ENCODE results near the gene BARX1.

The BARX1 gene

GRCh38 chr9:93916358-93916757 lies 38.8 kb downstream of the BARX1 start:
- no peak for DNase-seq

DNA sequence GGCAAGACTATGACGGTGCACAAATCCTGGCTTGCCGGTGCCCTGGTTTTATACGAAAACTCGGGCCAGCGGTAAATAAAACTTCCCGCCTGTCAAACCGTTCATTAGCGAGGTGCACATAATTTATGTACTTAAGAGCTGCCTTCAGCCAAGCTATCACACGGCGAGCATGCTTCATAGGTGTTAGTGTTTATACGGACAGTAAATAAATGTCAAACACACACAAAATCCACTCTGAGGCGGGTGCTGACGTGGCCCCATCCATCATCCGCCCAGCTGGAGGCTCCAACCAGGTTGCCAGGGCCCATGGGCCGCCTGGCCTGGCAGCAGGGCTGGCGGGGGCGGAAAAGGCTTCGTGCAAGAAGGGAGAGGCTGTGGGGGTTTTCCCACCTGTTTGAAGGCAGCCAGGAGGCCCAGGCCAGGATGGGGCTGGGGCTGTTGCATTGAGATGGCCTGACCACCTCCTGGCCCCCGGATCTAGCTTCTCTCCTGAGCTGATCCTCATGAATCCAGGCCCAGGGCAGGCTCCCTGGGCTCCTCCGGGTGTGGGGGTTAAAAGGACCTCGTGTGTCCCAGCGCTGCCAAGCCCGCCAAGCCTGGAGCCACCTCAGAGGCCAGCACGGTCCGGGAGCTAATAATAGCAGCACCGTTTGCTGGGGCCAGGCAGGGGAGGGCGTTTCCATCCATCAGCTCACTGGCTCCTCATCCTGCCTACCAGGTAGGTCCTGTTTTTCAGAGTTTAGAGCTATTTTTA lies 43.2 kb downstream of the BARX1 start:
- DNase-seq = no peak

- DNase-seq = no peak
Measured at GRCh38 chr9:93911136-93911745, 43.9 kb downstream of the BARX1 start.

DNA sequence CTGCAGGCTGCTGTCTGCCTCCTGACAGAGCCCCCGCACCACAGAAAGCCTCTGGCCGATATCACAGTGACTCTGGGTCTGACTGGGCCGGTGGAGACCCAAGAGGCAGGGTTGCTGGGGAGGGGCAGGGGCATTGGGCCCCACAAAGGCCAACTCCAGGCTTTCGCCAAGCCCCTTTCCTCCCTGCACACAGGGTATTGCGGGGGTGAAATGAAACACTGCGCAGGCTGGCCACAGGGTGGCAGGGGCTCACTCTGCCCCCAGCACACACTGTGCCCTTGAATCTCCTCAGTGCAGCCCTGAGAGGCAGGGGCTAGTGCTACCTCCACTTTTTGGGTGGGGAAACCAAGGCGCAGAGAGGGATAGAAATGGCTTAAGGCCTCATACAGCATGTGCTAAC lies 44.6 kb downstream of the BARX1 start:
- no peak for DNase-seq

- DNase-seq = no peak
Measured at GRCh38 chr9:93910196-93910595, 45.0 kb downstream of the BARX1 start.

DNA sequence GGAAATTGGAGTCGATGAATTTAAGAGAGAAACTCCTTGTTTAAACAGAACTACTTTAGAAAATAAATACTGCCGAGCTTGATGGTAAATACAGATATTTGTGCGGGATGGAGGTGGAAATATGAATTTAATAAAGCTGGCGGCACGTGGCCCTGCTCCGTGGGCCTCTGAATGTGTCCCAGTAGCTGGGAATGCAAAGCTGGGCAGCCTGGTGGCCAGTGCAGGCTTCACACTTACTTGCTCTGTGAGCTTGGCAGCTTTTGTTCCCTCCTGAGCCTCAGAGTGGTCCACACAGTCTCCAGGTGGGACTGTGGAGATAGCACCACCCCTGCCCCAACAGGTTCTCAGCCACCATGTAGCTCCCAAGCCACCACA lies 45.9 kb downstream of the BARX1 start:
- DNase-seq = no peak

DNA sequence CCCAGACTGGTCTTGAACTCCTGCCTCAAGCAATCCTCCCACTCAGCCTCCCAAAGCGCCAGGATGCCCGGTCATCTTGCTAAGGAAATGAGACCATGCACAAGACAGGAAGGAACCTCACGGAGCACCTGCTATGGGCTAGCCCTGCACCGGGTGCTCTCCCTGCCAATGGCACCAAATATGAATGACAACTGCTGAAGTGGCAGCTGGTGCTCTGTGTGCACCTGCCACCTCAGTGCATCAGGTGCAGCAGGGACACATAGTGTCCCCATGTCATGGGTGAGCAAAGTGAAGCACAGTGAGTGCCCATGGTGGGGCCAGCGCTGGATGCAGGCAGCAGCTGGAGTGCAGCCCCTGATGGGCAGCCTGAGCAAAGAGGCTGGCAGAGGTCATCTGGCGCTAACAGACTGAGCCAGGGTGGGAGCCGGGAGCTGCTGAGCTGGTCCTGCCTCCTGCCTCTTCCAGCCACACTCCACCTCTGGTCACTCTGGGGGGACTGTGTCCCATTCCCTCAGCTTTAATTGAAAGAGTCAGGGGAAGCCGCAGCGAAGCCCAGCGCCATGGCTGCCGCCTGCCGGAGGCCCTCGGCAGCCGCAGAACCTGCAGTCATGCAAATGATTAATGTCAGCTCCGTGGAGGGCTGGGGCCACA lies 46.4 kb downstream of the BARX1 start:
- no peak for DNase-seq

- DNase-seq = no peak
Measured at GRCh38 chr9:93907551-93908199, 47.5 kb downstream of the BARX1 start.

GRCh38 chr9:93906195-93906880 lies 48.8 kb downstream of the BARX1 start:
- no peak for DNase-seq

- DNase-seq = no peak
Measured at GRCh38 chr9:93905473-93906133, 49.6 kb downstream of the BARX1 start.

GRCh38 chr9:93904649-93905472 lies 50.3 kb downstream of the BARX1 start:
- no peak for DNase-seq

GRCh38 chr9:93903886-93904648 lies 51.1 kb downstream of the BARX1 start:
- DNase-seq = no peak

- no peak for DNase-seq
Measured at GRCh38 chr9:93902780-93903655, 52.1 kb downstream of the BARX1 start.

DNA sequence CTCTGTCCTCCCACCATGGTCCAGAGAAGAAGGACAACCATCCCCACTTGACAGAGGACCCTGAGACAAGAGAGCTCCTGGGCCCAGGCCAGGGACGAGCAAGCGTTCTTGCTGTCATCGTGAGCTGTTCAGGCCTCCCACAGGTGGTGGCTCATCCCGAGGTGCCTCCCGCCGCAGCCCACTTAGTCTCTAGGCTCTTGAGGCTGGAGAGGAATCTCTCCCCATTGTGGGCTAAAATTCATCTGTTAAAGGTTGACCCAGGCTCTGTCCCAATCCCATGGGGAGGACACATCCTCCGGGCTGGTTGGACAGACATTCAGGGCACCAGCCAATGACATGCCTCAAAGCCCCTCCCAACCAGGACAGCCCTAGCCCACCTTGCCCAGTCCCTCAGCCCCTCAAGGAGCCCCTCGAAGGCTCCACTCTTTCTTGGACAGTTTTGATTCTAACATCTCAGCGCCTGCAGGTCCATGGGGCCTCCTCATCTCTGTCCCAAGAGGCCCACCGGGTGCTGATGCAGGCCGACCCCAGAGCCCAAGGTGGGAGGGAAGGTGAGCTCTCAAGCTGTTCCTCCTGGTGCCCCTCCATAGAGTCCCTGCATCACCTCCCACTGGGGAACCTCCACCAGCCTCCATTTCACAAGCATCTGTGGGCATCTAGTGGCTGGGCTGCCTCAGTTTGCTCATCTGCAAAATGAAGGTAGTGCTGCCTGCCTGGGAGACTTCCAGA lies 52.9 kb downstream of the BARX1 start:
- DNase-seq = no peak
